A549 (cell line): ENCODE results near the gene RASD2. TPM values are rescaled to one million over a fixed set of nuclear protein-coding genes. Genes with fewer than 3 reads are reported as not detected.
"Not testable (repeated sequence)": the region's sequence is repeated elsewhere in the genome, so short reads cannot be mapped to it uniquely, and the experiment has no call there.

Experiments used
- ATAC-seq, 2 experiments: fragments of 200-7000 bp in 1 of 2; fragments of >200 bp in 1 of 2; cut with Nextera tagmentation in 1 of 2; cut with Tn5 transposase in 1 of 2; 3 replicates each; pipeline versions ENCODE4 v1.8.0 to v1.9.1; 2018 to 2020; ENCODE audit warnings: mild to moderate bottlenecking in 1 of 2, moderate library complexity in 1 of 2
- CTCF ChIA-PET: fragments of 300-600 bp; sonication (Branson Sonifier 250); formaldehyde crosslinking; extraction: SDS; loops from one replicate; lab custom pipeline; 2021; ENCODE audit warnings: antibody characterized with exemption, inconsistent platforms; lab: Yijun Ruan, JAX
- POLR2A ChIA-PET: fragments of 350-600 bp; formaldehyde crosslinking; extraction: SDS; loops from one replicate; lab custom pipeline; 2021; ENCODE audit warnings: antibody characterized with exemption, inconsistent platforms; lab: Yijun Ruan, JAX
- DNase-seq, 2 experiments: peaks; one replicate each; pipeline versions ENCODE4 v3.0.0 to v3.0.0-alpha.2; 2011 to 2016; ENCODE audit warnings: low read depth in 1 of 2, low spot score in 1 of 2
- FAIRE-seq: peaks from 2 replicates; lab custom pipeline; 2011; peaks lifted over from hg19 to GRCh38; lab: Jason Lieb, UNC
- H3K27ac ChIP-seq, 2 experiments: fragments of >200 bp; sonication (Bioruptor Twin); formaldehyde crosslinking; 3 replicates each; pipeline ENCODE4 v1.5.1; 2016 to 2017
- H3K4me1 ChIP-seq: fragments of >200 bp; sonication (Bioruptor Twin); formaldehyde crosslinking; 3 replicates; pipeline ENCODE4 v1.6.1; 2016
- H3K4me2 ChIP-seq: fragments of >200 bp; sonication (Bioruptor Twin); formaldehyde crosslinking; 3 replicates; pipeline ENCODE4 v1.6.1; 2016
- H3K4me3 ChIP-seq: fragments of >200 bp; sonication (Bioruptor Twin); formaldehyde crosslinking; 3 replicates; pipeline ENCODE4 v1.5.1; 2016
- H3K9me3 ChIP-seq: fragments of >200 bp; sonication (Bioruptor Twin); formaldehyde crosslinking; 3 replicates; pipeline ENCODE4 v1.6.1; 2016
- BCL3 ChIP-seq: fragments of >200 bp; sonication (Bioruptor Twin); formaldehyde crosslinking; IDR thresholded peaks from 3 replicates; pipeline ENCODE4 v1.6.1; 2016
- CBX2 ChIP-seq: fragments of 200-600 bp; sonication (generic); IDR thresholded peaks from 2 replicates; pipeline ENCODE4 v1.6.1; 2016; ENCODE audit warnings: low read depth, mild to moderate bottlenecking, borderline replicate concordance
- CEBPB ChIP-seq, 2 experiments: fragments of >200 bp in 1 of 2; sonication (Bioruptor Twin) in 1 of 2; formaldehyde crosslinking in 1 of 2; IDR thresholded peaks; 2 replicates each; pipeline ENCODE4 v1.6.1; 2012 to 2016
- CHD4 ChIP-seq: fragments of 200-600 bp; sonication (generic); IDR thresholded peaks from 2 replicates; pipeline ENCODE4 v1.6.1; 2016; ENCODE audit warnings: antibody characterized with exemption, mild to moderate bottlenecking, borderline replicate concordance
- E2F6 ChIP-seq: IDR thresholded peaks from 2 replicates; pipeline ENCODE4 v1.6.1; 2012; ENCODE audit warnings: low read depth, borderline replicate concordance
- EHF ChIP-seq: fragments of 250-450 bp; sonication (Bioruptor Pico); IDR thresholded peaks from 2 replicates; pipeline ENCODE4 v1.5.0; 2020; ENCODE audit warnings: mild to moderate bottlenecking
- ELK1 ChIP-seq: fragments of 150-350 bp; IDR thresholded peaks from 2 replicates; pipeline ENCODE4 v1.6.1; 2014; ENCODE audit warnings: low read depth, mild to moderate bottlenecking, low read length
- FOXS1 ChIP-seq: fragments of 250-450 bp; sonication (Bioruptor Pico); IDR thresholded peaks from 2 replicates; pipeline ENCODE4 v1.5.0; 2020; ENCODE audit warnings: mild to moderate bottlenecking, moderate library complexity
- GATA3 ChIP-seq: IDR thresholded peaks from 2 replicates; pipeline ENCODE4 v1.6.1; 2012; ENCODE audit warnings: borderline replicate concordance
- HDAC2 ChIP-seq: fragments of 200-600 bp; sonication (generic); IDR thresholded peaks from 2 replicates; pipeline ENCODE4 v1.6.1; 2016
- HES2 ChIP-seq: fragments of >200 bp; sonication (Bioruptor Twin); formaldehyde crosslinking; IDR thresholded peaks from 2 replicates; pipeline ENCODE4 v1.6.1; 2016
- HEYL ChIP-seq: fragments of 250-450 bp; sonication (Bioruptor Pico); IDR thresholded peaks from 2 replicates; pipeline ENCODE4 v1.8.0; 2021; ENCODE audit warnings: mild to moderate bottlenecking, moderate library complexity
- HOXA7 ChIP-seq: fragments of 250-450 bp; sonication (Bioruptor Pico); IDR thresholded peaks from 2 replicates; pipeline ENCODE4 v1.5.0; 2020; ENCODE audit warnings: mild to moderate bottlenecking, moderate library complexity
- JUN ChIP-seq, 2 experiments: fragments of >200 bp; sonication (Bioruptor Twin); formaldehyde crosslinking; IDR thresholded peaks; 2 replicates in 1 of 2; 3 replicates in 1 of 2; pipeline ENCODE4 v1.6.1; 2016 to 2017
- KDM5A ChIP-seq: fragments of 200-600 bp; sonication (generic); IDR thresholded peaks from 2 replicates; pipeline ENCODE4 v1.6.1; 2016; ENCODE audit warnings: antibody characterized with exemption, mild to moderate bottlenecking
- MAX ChIP-seq: IDR thresholded peaks from 2 replicates; pipeline ENCODE4 v1.6.1; 2012
- MYC ChIP-seq: IDR thresholded peaks from 2 replicates; pipeline ENCODE4 v1.6.1; 2012; ENCODE audit warnings: mild to moderate bottlenecking, inconsistent platforms, low read length, improper control_type of control experiment, borderline replicate concordance
- NPAS2 ChIP-seq: fragments of 250-450 bp; sonication (Bioruptor Pico); IDR thresholded peaks from 2 replicates; pipeline ENCODE4 v1.8.0; 2022; ENCODE audit warnings: mild to moderate bottlenecking, moderate library complexity, borderline replicate concordance
- NR3C1 ChIP-seq: fragments of >200 bp; sonication (Bioruptor Twin); formaldehyde crosslinking; IDR thresholded peaks from 3 replicates; pipeline ENCODE4 v1.6.1; 2017
- POLR2AphosphoS2 ChIP-seq: conservative IDR thresholded peaks from 2 replicates; pipeline ENCODE4 v1.6.1; 2012; ENCODE audit warnings: low read length, improper control_type of control experiment, inconsistent platforms
- RAD21 ChIP-seq, 2 experiments: fragments of >200 bp in 1 of 2; sonication (Bioruptor Twin) in 1 of 2; formaldehyde crosslinking in 1 of 2; IDR thresholded peaks in 1 of 2; conservative IDR thresholded peaks in 1 of 2; 2 replicates in 1 of 2; 3 replicates in 1 of 2; pipeline ENCODE4 v1.6.1; 2012 to 2018; ENCODE audit warnings: inconsistent platforms in 1 of 2
- SREBF2 ChIP-seq: fragments of 450-650 bp; IDR thresholded peaks from 2 replicates; pipeline ENCODE4 v1.6.1; 2014; ENCODE audit warnings: mild to moderate bottlenecking, moderate library complexity
- TFCP2L1 ChIP-seq: fragments of 250-450 bp; sonication (Bioruptor Pico); IDR thresholded peaks from 2 replicates; pipeline ENCODE4 v1.5.0; 2021; ENCODE audit warnings: mild to moderate bottlenecking
- USF2 ChIP-seq: fragments of 450-650 bp; IDR thresholded peaks from 2 replicates; pipeline ENCODE4 v1.6.1; 2014; ENCODE audit warnings: antibody characterized with exemption
- ZFP36 ChIP-seq: fragments of 450-650 bp; IDR thresholded peaks from 2 replicates; pipeline ENCODE4 v1.6.1; 2014; ENCODE audit warnings: borderline replicate concordance; ENCODE audit not compliant: partially characterized antibody
- ZNF302 ChIP-seq: fragments of 250-450 bp; sonication (Bioruptor Pico); IDR thresholded peaks from 2 replicates; pipeline ENCODE4 v1.9.0; 2021; ENCODE audit warnings: inconsistent platforms, mild to moderate bottlenecking, moderate library complexity
- WGBS: methylation state at CpG from one replicate; pipeline ENCODE4 v1.1.6; 2017; ENCODE audit errors: missing lambda C conversion rate; 5-methylcytosine and 5-hydroxymethylcytosine counted together
- polyA plus RNA-seq, 4 experiments: library from polyadenylated mRNA; depleted of rRNA in 3 of 4; stranded (reverse); fragments of >200 nt; fragmentation: RNase III in 1 of 4; extraction: RNeasy Plus Mini Kit Qiagen cat#74134 plus additional on column Dnase treatment in 1 of 4; gene quantifications; 2 replicates in 3 of 4; 3 replicates in 1 of 4; pipeline ENCODE4 v1.2.3, GENCODE V29; 2011 to 2017

The RASD2 gene
- polyA plus RNA-seq, 2 of the 4 experiments (the other 2 are of a cell fraction), result 0.61 to 1.2 TPM

- WGBS, result 53% methylated on average over 6 of the region's 6 CpGs
- no peak overlapping the region for H3K27ac ChIP-seq
Observed at GRCh38 chr22:35510481-35510934, 30.1 kb upstream of the RASD2 start.

GRCh38 chr22:35510951-35511350 lies 29.7 kb upstream of the RASD2 start:
- DNase-seq (no peak), FAIRE-seq (no peak), ATAC-seq (no peak)
- H3K4me2 ChIP-seq, result no peak overlapping the region
- H3K4me3 ChIP-seq, result no peak overlapping the region
- no peaks in the 10 kb centered on the region for H3K9me3 ChIP-seq
- CTCF ChIA-PET, result no interaction called here
- WGBS, result 52% methylated on average over 4 of the region's 4 CpGs
- TF ChIP-seq USF2 (no peak), KDM5A (no peak), ELK1 (no peak), BCL3 (no peak), CEBPB (IDR thresholded peaks at IDR 0.05) (no peak), TFCP2L1 (CRISPR knock-in tag) (no peak), JUN (IDR thresholded peaks at IDR 0.05) (no peak)
- no peak overlapping the region for H3K27ac ChIP-seq
- no peaks in the 10 kb centered on the region for H3K4me1 ChIP-seq
- POLR2A ChIA-PET, result no interaction called here

More at GRCh38 chr22:35510481-35510934, 30.1 kb upstream of the RASD2 start:
- TF ChIP-seq HOXA7 (CRISPR knock-in tag) (no peak), CHD4 (no peak), ZFP36 (no peak), RAD21 (conservative IDR thresholded peaks at IDR 0.05 in 1 of 2, IDR thresholded peaks at IDR 0.05 in 1 of 2) (no peak), HDAC2 (no peak), HES2 (no peak), NPAS2 (no peak), FOXS1 (no peak)
- H3K4me2 ChIP-seq, result no peak overlapping the region
- ChIA-PET CTCF (interaction anchor here (0.6 to 1.3 kb wide), 2 partner anchors 16 to 503 kb away, joined by 3 to 4 read pairs; no protein-coding TSS in a partner anchor), POLR2A (no interaction called here)
- FAIRE-seq, result no peak
- no peaks in the 10 kb centered on the region for H3K4me1 ChIP-seq
- no peak for ATAC-seq
- DNase-seq, result no peak
- H3K4me3 ChIP-seq, result no peak overlapping the region
- no peaks in the 10 kb centered on the region for H3K9me3 ChIP-seq

GRCh38 chr22:35514366-35514765 lies 26.3 kb upstream of the RASD2 start:
- ATAC-seq (no peak), FAIRE-seq (no peak), DNase-seq (no peak)
- no peak for TF ChIP-seq NR3C1
- no peak for TF ChIP-seq EHF
- TF ChIP-seq GATA3, result no peak
- no peak for TF ChIP-seq SREBF2
- TF ChIP-seq HES2, result no peak
- no peak for TF ChIP-seq MAX
- no peak for TF ChIP-seq ZNF302 (CRISPR knock-in tag)
- TF ChIP-seq CBX2, result no peak
- no peak for TF ChIP-seq TFCP2L1 (CRISPR knock-in tag)
- no peak for TF ChIP-seq HEYL (CRISPR knock-in tag)
- no peak for TF ChIP-seq JUN (IDR thresholded peaks at IDR 0.05)
- no peak for TF ChIP-seq MYC
- no peak for TF ChIP-seq USF2
- TF ChIP-seq E2F6, result no peak
- no peak for TF ChIP-seq POLR2AphosphoS2
- no peak for TF ChIP-seq HDAC2
- Histone ChIP-seq H3K4me1 (0 out of 3 replicates have a peak, but pooled peaks cover 5% of the 10 kb centered on the region), H3K27ac (no peak overlapping the region), H3K4me2 (no peak overlapping the region), H3K4me3 (no peak overlapping the region), H3K9me3 (no peaks in the 10 kb centered on the region)
- ChIA-PET CTCF (interaction anchor here (2.4 kb wide), 1 partner anchor 68 kb away, joined by 7 read pairs; no protein-coding TSS in a partner anchor), POLR2A (no interaction called here)
- WGBS, result 44% methylated on average over 2 of the region's 2 CpGs

GRCh38 chr22:35515952-35516351 lies 24.7 kb upstream of the RASD2 start:
- H3K4me2 ChIP-seq, H3K4me1 ChIP-seq, H3K9me3 ChIP-seq, H3K4me3 ChIP-seq, ATAC-seq, FAIRE-seq, H3K27ac ChIP-seq, DNase-seq, POLR2A ChIA-PET: not testable (repeated sequence)
- CTCF ChIA-PET, result interaction anchor here (0.7 kb wide), 1 partner anchor 364 kb away, joined by 3 read pairs; no protein-coding TSS in a partner anchor
- WGBS, result 77% methylated on average over 4 of the region's 4 CpGs
